Measurements from ENCODE around the gene WNT11.

- TF ChIP-seq CTCF (IDR thresholded peaks at IDR 0.05) = no peak
- TF ChIP-seq POLR2A (IDR thresholded peaks at IDR 0.05) = no peak
Observed at GRCh38 chr11:76244316-76244851, 38.1 kb upstream of the WNT11 start.

All from adrenal gland (tissue), 5 donors.